ENCODE results near the gene FBLN7.

The FBLN7 gene

GRCh38 chr2:112230371-112230770 lies 92.2 kb downstream of the FBLN7 start:
- no peak for TF ChIP-seq ZNF184 (tag by site-specific recombination; IDR thresholded peaks at IDR 0.05)
- TF ChIP-seq ATF2 (tag by site-specific recombination; IDR thresholded peaks at IDR 0.05; ENCODE audit: low read depth), result no peak
- TF ChIP-seq ZNF701 (tag by site-specific recombination; IDR thresholded peaks at IDR 0.05), result no peak
- TF ChIP-seq ZNF610 (tag by site-specific recombination; IDR thresholded peaks at IDR 0.05; ENCODE audit: borderline replicate concordance), result no peak
- no peak for TF ChIP-seq ZNF561 (tag by site-specific recombination; IDR thresholded peaks at IDR 0.05; ENCODE audit: borderline replicate concordance)
- no peak for TF ChIP-seq ZNF292 (tag by site-specific recombination; IDR thresholded peaks at IDR 0.05; ENCODE audit: borderline replicate concordance, low read depth)
- TF ChIP-seq ZNF132 (tag by site-specific recombination; IDR thresholded peaks at IDR 0.05; ENCODE audit: borderline replicate concordance), result no peak
- no peak for TF ChIP-seq ZBTB8A (tag by site-specific recombination; IDR thresholded peaks at IDR 0.05)
- ChIA-PET CTCF (no interaction called here), POLR2A (no interaction called here)
- Histone ChIP-seq H3K4me3 (ENCODE audit: low read depth, low read length) (no peak overlapping the region), H3K36me3 (ENCODE audit: control insufficient read depth in 2 of 2, insufficient read depth in 1 of 2, low read length in 2 of 2) (peaks cover 20 to 24% of the 10 kb centered on the region in 2 experiments), H3K4me1 (ENCODE audit: control insufficient read depth, insufficient read depth, low read length) (no peaks in the 10 kb centered on the region), H3K27ac (ENCODE audit: extremely low read depth, low read depth, low read length) (no peak overlapping the region), H3K9me3 (ENCODE audit: control insufficient read depth, insufficient read depth, low read depth, low read length) (no peaks in the 10 kb centered on the region)

All from HEK293 (cell line).